ENCODE data around the gene RPP25L. TPM values are rescaled to one million over a fixed set of nuclear protein-coding genes. Genes with fewer than 3 reads are reported as not detected.
A peak's percentile ranks its signal among the peaks of the same experiment; 100 is the strongest.

Gene RPP25L
- total RNA-seq, 2 donors from 2014 or later = 19.3 to 22.4 TPM

DNA sequence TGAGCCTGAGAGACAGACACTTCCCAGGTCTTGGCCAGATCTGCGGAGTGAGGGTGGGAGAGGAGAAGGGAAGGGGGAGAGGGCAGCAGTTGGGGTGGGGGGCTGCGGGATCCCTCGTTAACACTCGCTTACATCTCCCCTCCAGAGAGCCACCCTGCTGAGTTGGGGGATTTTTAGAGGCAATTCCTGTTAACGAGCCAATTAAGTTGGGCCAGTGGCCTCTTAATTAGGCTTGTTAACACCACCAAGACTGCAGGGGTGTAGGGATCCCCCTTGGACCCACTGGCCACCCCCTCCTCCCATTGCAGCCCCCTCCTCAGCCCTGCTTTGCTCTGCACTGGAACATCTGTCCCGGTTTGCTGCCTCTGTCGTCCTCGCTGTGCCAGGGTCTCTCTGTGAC lies 46.0 kb downstream of the RPP25L start:
- Histone ChIP-seq H3K4me3 (ENCODE audit: low read length) (no peak overlapping the region), H3K9ac (ENCODE audit: extremely low read depth, low read length, poor library complexity, severe bottlenecking) (no peak overlapping the region), H3K27me3 (ENCODE audit: control insufficient read depth, insufficient read depth, low read length, poor library complexity, severe bottlenecking) (peaks cover 15% of the 10 kb centered on the region), H3K36me3 (ENCODE audit: control insufficient read depth, insufficient read depth, low read length) (no peaks in the 10 kb centered on the region), H3K9me3 (ENCODE audit: control insufficient read depth, low read length) (no peaks in the 10 kb centered on the region), H3K27ac (ENCODE audit: low read depth, low read length) (peak overlapping the region; percentile 74), H3K4me1 (ENCODE audit: control insufficient read depth, insufficient read depth, low read length) (no peaks in the 10 kb centered on the region)
- peaks cover 49% of the 10 kb centered on the region for H3K27me3 Mint-ChIP-seq (ENCODE audit: insufficient read depth)
- H3K27ac Mint-ChIP-seq = no peak overlapping the region
- DNase-seq = no peak
- TF ChIP-seq, protein P1, sequence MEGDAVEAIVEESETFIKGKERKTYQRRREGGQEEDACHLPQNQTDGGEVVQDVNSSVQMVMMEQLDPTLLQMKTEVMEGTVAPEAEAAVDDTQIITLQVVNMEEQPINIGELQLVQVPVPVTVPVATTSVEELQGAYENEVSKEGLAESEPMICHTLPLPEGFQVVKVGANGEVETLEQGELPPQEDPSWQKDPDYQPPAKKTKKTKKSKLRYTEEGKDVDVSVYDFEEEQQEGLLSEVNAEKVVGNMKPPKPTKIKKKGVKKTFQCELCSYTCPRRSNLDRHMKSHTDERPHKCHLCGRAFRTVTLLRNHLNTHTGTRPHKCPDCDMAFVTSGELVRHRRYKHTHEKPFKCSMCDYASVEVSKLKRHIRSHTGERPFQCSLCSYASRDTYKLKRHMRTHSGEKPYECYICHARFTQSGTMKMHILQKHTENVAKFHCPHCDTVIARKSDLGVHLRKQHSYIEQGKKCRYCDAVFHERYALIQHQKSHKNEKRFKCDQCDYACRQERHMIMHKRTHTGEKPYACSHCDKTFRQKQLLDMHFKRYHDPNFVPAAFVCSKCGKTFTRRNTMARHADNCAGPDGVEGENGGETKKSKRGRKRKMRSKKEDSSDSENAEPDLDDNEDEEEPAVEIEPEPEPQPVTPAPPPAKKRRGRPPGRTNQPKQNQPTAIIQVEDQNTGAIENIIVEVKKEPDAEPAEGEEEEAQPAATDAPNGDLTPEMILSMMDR (conservative IDR thresholded peaks at IDR 0.05) = no peak
- 56 to 75% methylated on average over 2 to 8 of the region's 8 CpGs for WGBS, 2 experiments (ENCODE audit: insufficient coverage in 1 of 2, insufficient read length in 1 of 2)
- no peak overlapping the region for H3K4me3 Mint-ChIP-seq
- no peaks in the 10 kb centered on the region for H3K36me3 Mint-ChIP-seq (ENCODE audit: low read depth)
- H3K9me3 Mint-ChIP-seq = no peaks in the 10 kb centered on the region
- peaks cover 8% of the 10 kb centered on the region for H3K4me1 Mint-ChIP-seq

DNA sequence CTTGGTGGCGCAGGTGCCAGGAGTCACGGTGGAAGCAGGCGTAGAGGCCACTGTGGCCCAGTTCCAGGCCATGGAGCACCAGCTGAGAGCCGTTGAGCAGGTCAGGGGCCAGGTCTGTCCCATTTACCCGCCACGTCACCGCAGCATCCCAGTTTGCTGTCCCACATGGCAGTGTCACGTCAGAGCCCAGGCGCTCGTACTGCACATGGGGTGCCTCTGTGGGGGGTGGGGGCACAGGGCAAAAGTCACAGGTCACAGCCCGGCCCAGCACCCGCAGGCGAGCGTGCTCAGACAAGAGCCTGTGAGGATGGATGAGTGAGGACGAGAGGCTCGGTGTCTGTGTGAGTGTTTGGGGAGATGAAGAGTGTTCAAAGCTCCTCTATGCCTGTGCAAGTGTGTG lies 47.3 kb downstream of the RPP25L start:
- no peaks in the 10 kb centered on the region for H3K36me3 ChIP-seq (ENCODE audit: control insufficient read depth, insufficient read depth, low read length)
- H3K9me3 Mint-ChIP-seq = no peaks in the 10 kb centered on the region
- 89 to 96% methylated on average over 12 to 16 of the region's 16 CpGs for WGBS, 2 experiments (ENCODE audit: insufficient coverage in 1 of 2, insufficient read length in 1 of 2)
- H3K4me1 Mint-ChIP-seq = peaks cover 13% of the 10 kb centered on the region
- H3K4me3 Mint-ChIP-seq = no peak overlapping the region
- no peak overlapping the region for H3K27ac Mint-ChIP-seq
- TF ChIP-seq, protein P1 (conservative IDR thresholded peaks at IDR 0.05) = no peak
- no peaks in the 10 kb centered on the region for H3K36me3 Mint-ChIP-seq (ENCODE audit: low read depth)
- peaks cover 48% of the 10 kb centered on the region for H3K27me3 Mint-ChIP-seq (ENCODE audit: insufficient read depth)
- H3K9me3 ChIP-seq (ENCODE audit: control insufficient read depth, low read length) = no peaks in the 10 kb centered on the region
- H3K27ac ChIP-seq (ENCODE audit: low read depth, low read length) = no peak overlapping the region
- H3K4me1 ChIP-seq (ENCODE audit: control insufficient read depth, insufficient read depth, low read length) = peaks cover 6% of the 10 kb centered on the region
- H3K27me3 ChIP-seq (ENCODE audit: control insufficient read depth, insufficient read depth, low read length, poor library complexity, severe bottlenecking) = peaks cover 10% of the 10 kb centered on the region
- no peak overlapping the region for H3K9ac ChIP-seq (ENCODE audit: extremely low read depth, low read length, poor library complexity, severe bottlenecking)
- no peak for DNase-seq
- no peak overlapping the region for H3K4me3 ChIP-seq (ENCODE audit: low read length)

DNA sequence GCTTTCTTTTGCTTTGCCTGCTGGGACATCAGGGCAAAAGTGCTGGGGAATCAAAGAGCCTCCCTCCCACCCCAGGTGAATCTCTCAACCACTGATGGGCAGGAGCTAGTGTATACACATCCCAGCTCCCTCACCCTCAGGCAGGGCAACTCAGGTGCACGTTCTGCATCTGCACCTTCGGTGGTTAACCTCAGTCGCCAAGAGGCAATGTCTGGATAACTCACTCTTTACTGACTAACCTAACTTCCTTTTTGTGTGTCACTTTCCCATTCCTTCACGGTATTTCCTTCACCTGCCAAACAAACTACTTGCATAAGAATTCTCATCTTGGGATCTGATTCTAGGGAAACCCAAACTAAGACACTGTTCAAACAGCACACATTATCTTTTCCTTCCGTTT lies 48.6 kb downstream of the RPP25L start:
- no peaks in the 10 kb centered on the region for H3K36me3 Mint-ChIP-seq (ENCODE audit: low read depth)
- H3K27ac Mint-ChIP-seq = no peak overlapping the region
- H3K27me3 Mint-ChIP-seq (ENCODE audit: insufficient read depth) = peaks cover 44% of the 10 kb centered on the region
- no peak overlapping the region for H3K9ac ChIP-seq (ENCODE audit: extremely low read depth, low read length, poor library complexity, severe bottlenecking)
- peaks cover 10% of the 10 kb centered on the region for H3K27me3 ChIP-seq (ENCODE audit: control insufficient read depth, insufficient read depth, low read length, poor library complexity, severe bottlenecking)
- TF ChIP-seq, protein P1 (conservative IDR thresholded peaks at IDR 0.05) = no peak
- no peaks in the 10 kb centered on the region for H3K36me3 ChIP-seq (ENCODE audit: control insufficient read depth, insufficient read depth, low read length)
- DNase-seq = no peak
- H3K4me3 ChIP-seq (ENCODE audit: low read length) = no peak overlapping the region
- H3K9me3 Mint-ChIP-seq = no peaks in the 10 kb centered on the region
- peaks cover 13% of the 10 kb centered on the region for H3K4me1 Mint-ChIP-seq
- no peak overlapping the region for H3K4me3 Mint-ChIP-seq
- H3K27ac ChIP-seq (ENCODE audit: low read depth, low read length) = no peak overlapping the region
- peaks cover 7% of the 10 kb centered on the region for H3K4me1 ChIP-seq (ENCODE audit: control insufficient read depth, insufficient read depth, low read length)
- no peaks in the 10 kb centered on the region for H3K9me3 ChIP-seq (ENCODE audit: control insufficient read depth, low read length)
- WGBS, 2 experiments (ENCODE audit: insufficient coverage in 1 of 2, insufficient read length in 1 of 2) = 89% methylated on average over 5 of the region's 5 CpGs
